HepG2 (cell line): Measurements from ENCODE around the gene CDYL. TPM values are rescaled to one million over a fixed set of nuclear protein-coding genes. Genes with fewer than 3 reads are reported as not detected.

Source experiments
- ATAC-seq: fragments of 200-7000 bp; cut with Tn5 transposase; 3 replicates; pipeline ENCODE4 v1.9.1; 2020; ENCODE audit warnings: mild to moderate bottlenecking, moderate library complexity
- BruUV-seq: library from RNA; stranded (reverse); fragments of 400-500 nt; replicated peaks from 2 replicates; lab custom pipeline; 2021; lab: Mats Ljungman, UMichigan
- CTCF ChIA-PET: fragments of 300-600 bp; formaldehyde crosslinking; extraction: SDS; loops from one replicate; lab custom pipeline; 2021; ENCODE audit warnings: low total read pairs, inconsistent platforms, low intra/inter-chr PET ratio; lab: Yijun Ruan, JAX
- POLR2A ChIA-PET: fragments of 350-600 bp; sonication (Branson Sonifier 250); formaldehyde crosslinking; loops from one replicate; lab custom pipeline; 2020; ENCODE audit warnings: antibody characterized with exemption, inconsistent platforms; lab: Yijun Ruan, JAX
- DNase-seq: peaks from one replicate; pipeline ENCODE4 v3.0.0-alpha.2; 2015; ENCODE audit warnings: low spot score
- FAIRE-seq: peaks from 3 replicates; lab custom pipeline; 2011; peaks lifted over from hg19 to GRCh38; lab: Jason Lieb, UNC
- H2AFZ ChIP-seq: one replicate; pipeline ENCODE4 v1.6.1; 2011; ENCODE audit warnings: low read length, inconsistent platforms
- H3K27ac ChIP-seq: fragments of 300-600 bp; 3 replicates; pipeline ENCODE4 v1.8.0; 2011; ENCODE audit warnings: mixed run types, mild to moderate bottlenecking, mixed read lengths, low read length, inconsistent platforms; ENCODE audit not compliant: insufficient read depth; ENCODE audit errors: extremely low read length
- H3K27me3 ChIP-seq, 2 experiments: fragments of 200-600 bp in 1 of 2; 2 replicates in 1 of 2; 3 replicates in 1 of 2; pipeline versions ENCODE4 v1.6.0 to v1.8.0; 2011; ENCODE audit warnings: low read length in 2 of 2, mild to moderate bottlenecking in 2 of 2, moderate library complexity in 2 of 2, inconsistent platforms in 1 of 2; ENCODE audit not compliant: insufficient read depth in 2 of 2, control insufficient read depth in 1 of 2
- H3K36me3 ChIP-seq, 2 experiments: fragments of 200-600 bp in 1 of 2; replicated peaks in 1 of 2; 2 replicates in 1 of 2; 3 replicates in 1 of 2; pipeline versions ENCODE4 v1.5.1 to v1.8.0; 2011; ENCODE audit warnings: low read length in 2 of 2, inconsistent platforms in 1 of 2; ENCODE audit not compliant: insufficient read depth in 2 of 2, control insufficient read depth in 1 of 2
- H3K4me1 ChIP-seq: 2 replicates; pipeline ENCODE4 v1.5.1; 2012; ENCODE audit warnings: low read length, inconsistent platforms; ENCODE audit not compliant: insufficient read depth
- H3K4me2 ChIP-seq: 2 replicates; pipeline ENCODE4 v1.6.0; 2011; ENCODE audit warnings: low read depth, low read length, inconsistent platforms
- H3K4me3 ChIP-seq, 3 experiments: fragments of 200-600 bp in 1 of 3; sonication (generic), shearing (Covaris generic) in 1 of 3; replicated peaks in 1 of 3; 2 replicates each; pipeline ENCODE4 v1.5.1; 2011 to 2016; ENCODE audit warnings: low read length in 3 of 3, inconsistent platforms in 2 of 3, low read depth in 2 of 3, mild to moderate bottlenecking in 2 of 3, control low read depth in 1 of 3, mixed read lengths in 1 of 3; ENCODE audit not compliant: insufficient read depth in 1 of 3
- H3K79me2 ChIP-seq: one replicate; pipeline ENCODE4 v1.6.1; 2011; ENCODE audit warnings: low read length, inconsistent platforms; ENCODE audit not compliant: insufficient read depth
- H3K9ac ChIP-seq: 2 replicates; pipeline ENCODE4 v1.6.0; 2011; ENCODE audit warnings: mild to moderate bottlenecking, low read depth, low read length, inconsistent platforms; ENCODE audit not compliant: insufficient read depth
- H3K9me3 ChIP-seq: 2 replicates; pipeline ENCODE4 v1.5.1; 2012; ENCODE audit warnings: mild to moderate bottlenecking, low read length
- H4K20me1 ChIP-seq: 2 replicates; pipeline ENCODE4 v1.6.0; 2011; ENCODE audit warnings: inconsistent platforms, mild to moderate bottlenecking, low read length, moderate library complexity; ENCODE audit not compliant: insufficient read depth
- CENPX ChIP-seq: sonication (generic); formaldehyde crosslinking; IDR thresholded peaks from 2 replicates; pipeline ENCODE4 v1.9.0; 2021; ENCODE audit warnings: mild to moderate bottlenecking, missing genetic modification reagents, moderate library complexity
- GABPA ChIP-seq, 2 experiments: IDR thresholded peaks; 2 replicates each; pipeline ENCODE4 v1.6.1; 2011 to 2016; ENCODE audit warnings: low read depth in 2 of 2, low read length in 1 of 2, missing biosample characterization in 1 of 2, missing genetic modification characterization in 1 of 2
- KLF12 ChIP-seq: sonication (generic); formaldehyde crosslinking; IDR thresholded peaks from 2 replicates; pipeline ENCODE4 v1.4.0; 2020; ENCODE audit warnings: missing genetic modification reagents, borderline replicate concordance
- MED1 ChIP-seq: sonication (generic); formaldehyde crosslinking; IDR thresholded peaks from 2 replicates; pipeline ENCODE4 v1.4.0; 2020; ENCODE audit warnings: missing genetic modification reagents
- MED13 ChIP-seq: sonication (generic); formaldehyde crosslinking; IDR thresholded peaks from 2 replicates; pipeline ENCODE4 v1.5.0; 2020; ENCODE audit warnings: missing genetic modification reagents
- NFIC ChIP-seq: IDR thresholded peaks from 2 replicates; pipeline ENCODE4 v1.6.1; 2012; ENCODE audit warnings: mild to moderate bottlenecking, low read length, inconsistent platforms
- NRL ChIP-seq: sonication (generic); formaldehyde crosslinking; IDR thresholded peaks from 2 replicates; pipeline ENCODE4 v1.5.0; 2020; ENCODE audit warnings: missing genetic modification reagents, mild to moderate bottlenecking, moderate library complexity, borderline replicate concordance
- PHB2 ChIP-seq: fragments of 450-650 bp; IDR thresholded peaks from 2 replicates; pipeline ENCODE4 v1.6.1; 2018; ENCODE audit not compliant: partially characterized antibody
- PRDM10 ChIP-seq: sonication (generic); formaldehyde crosslinking; IDR thresholded peaks from 2 replicates; pipeline ENCODE4 v1.4.0; 2020; ENCODE audit warnings: low read depth, missing genetic modification reagents
- SMAD1 ChIP-seq: sonication (generic); formaldehyde crosslinking; IDR thresholded peaks from 2 replicates; pipeline ENCODE4 v1.4.0; 2020; ENCODE audit warnings: missing genetic modification reagents, low read depth, mild to moderate bottlenecking, borderline replicate concordance
- ZBTB44 ChIP-seq: sonication (generic); formaldehyde crosslinking; IDR thresholded peaks from 2 replicates; pipeline ENCODE4 v1.4.0; 2020; ENCODE audit warnings: missing genetic modification reagents
- ZFP82 ChIP-seq: sonication (generic); formaldehyde crosslinking; IDR thresholded peaks from 2 replicates; pipeline ENCODE4 v1.5.1; 2020; ENCODE audit warnings: mild to moderate bottlenecking, missing genetic modification reagents, borderline replicate concordance
- ZNF224 ChIP-seq: sonication (generic); formaldehyde crosslinking; IDR thresholded peaks from 2 replicates; pipeline ENCODE4 v1.5.0; 2020; ENCODE audit warnings: mild to moderate bottlenecking, missing genetic modification reagents
- ZNF740 ChIP-seq: sonication (generic); formaldehyde crosslinking; IDR thresholded peaks from 2 replicates; pipeline ENCODE4 v1.4.0; 2020; ENCODE audit warnings: missing genetic modification reagents
- ZNF749 ChIP-seq: sonication (generic); formaldehyde crosslinking; IDR thresholded peaks from 2 replicates; pipeline ENCODE4 v1.8.0; 2022; ENCODE audit warnings: mild to moderate bottlenecking, missing genetic modification reagents, moderate library complexity, borderline replicate concordance
- ZNF75D ChIP-seq: sonication (generic); formaldehyde crosslinking; IDR thresholded peaks from 2 replicates; pipeline ENCODE4 v1.8.1; 2023; ENCODE audit warnings: missing genetic modification reagents, mild to moderate bottlenecking, borderline replicate concordance
- ZNF790 ChIP-seq: sonication (generic); formaldehyde crosslinking; IDR thresholded peaks from 2 replicates; pipeline ENCODE4 v1.8.0; 2022; ENCODE audit warnings: missing genetic modification reagents, mild to moderate bottlenecking, borderline replicate concordance
- WGBS: methylation state at CpG from one replicate; pipeline ENCODE4 v1.1.6; 2017; ENCODE audit warnings: low lambda C conversion rate; 5-methylcytosine and 5-hydroxymethylcytosine counted together
- in situ Hi-C: cut with HindIII; loops from 2 replicates; pipeline ENCODE4 v1.10.0; 2017; ENCODE audit warnings: low pct_unique_long_range_greater_than_20kb; ENCODE audit not compliant: extremely low pct_ligation_motif_present
- intact Hi-C: fragments of 100-400 bp; cut with micrococcal nuclease; formaldehyde crosslinking; loops from one replicate; pipeline ENCODE4 v1.10.0; 2022; ENCODE audit not compliant: unreplicated experiment
- polyA plus RNA-seq, 8 experiments: library from polyadenylated mRNA; depleted of rRNA in 3 of 8; stranded (reverse) in 7 of 8; unstranded in 1 of 8; fragments of >200 nt; fragmentation: Illumina TruSeq in 4 of 8; extraction: Trizol in 4 of 8; gene quantifications; 2 replicates each; pipeline versions ENCODE4 v1.2.1 to v1.2.3, GENCODE V29; 2011 to 2016; ENCODE audit warnings: low read depth in 4 of 8, missing spikeins in 1 of 8, mixed read lengths in 1 of 8; ENCODE audit not compliant: insufficient read depth in 1 of 8
- total RNA-seq, 5 experiments: library from RNA; depleted of rRNA; stranded (reverse); fragments of >200 nt; fragmentation: Illumina TruSeq; extraction: Trizol; gene quantifications; 2 replicates each; pipeline ENCODE4 v1.2.3, GENCODE V29; 2016; ENCODE audit warnings: low read depth in 1 of 5

The CDYL gene
- total and polyA plus RNA-seq, 2 of the 13 experiments (the other 11 are each of a cell fraction or from before 2014, with no cell fraction given), result 22.8 to 105 TPM

- Histone ChIP-seq H3K27ac (no peak overlapping the region), H3K4me3 (no peak overlapping the region), H4K20me1 (no peaks in the 10 kb centered on the region), H3K79me2 (no peaks in the 10 kb centered on the region), H3K4me2 (no peak overlapping the region), H3K9ac (no peak overlapping the region), H3K27me3 (peaks cover 0 to 6% of the 10 kb centered on the region in 2 experiments; a peak in 2 of 5 replicates), H3K4me1 (no peaks in the 10 kb centered on the region), H3K9me3 (no peaks in the 10 kb centered on the region), H2AFZ (no peak overlapping the region), H3K36me3 (peaks cover 3 to 18% of the 10 kb centered on the region in 2 experiments; a peak in 3 of 5 replicates)
- in situ Hi-C loops (no loop called here), intact Hi-C loops (loop anchor here (5.0 kb wide), 2 partner anchors 76 to 644 kb away; no protein-coding TSS in a partner anchor)
- CTCF ChIA-PET, result no interaction called here
- WGBS, result 87% methylated on average over 5 of the region's 5 CpGs
- TF ChIP-seq NFIC (no peak), ZNF75D (CRISPR knock-in tag) (no peak), SMAD1 (CRISPR knock-in tag) (no peak), ZBTB44 (CRISPR knock-in tag) (no peak), CENPX (CRISPR knock-in tag) (no peak), GABPA (IDR thresholded peaks at IDR 0.05; ENCODE audit: low read depth, low read length) (no peak), GABPA (CRISPR knock-in tag; IDR thresholded peaks at IDR 0.05; ENCODE audit: low read depth) (no peak), ZNF749 (no peak), ZFP82 (CRISPR knock-in tag) (no peak), ZNF740 (CRISPR knock-in tag) (no peak), ZNF790 (no peak), MED1 (CRISPR knock-in tag) (no peak), MED13 (no peak), ZNF224 (CRISPR knock-in tag) (no peak), PRDM10 (CRISPR knock-in tag) (no peak), NRL (CRISPR knock-in tag) (no peak), KLF12 (CRISPR knock-in tag) (no peak), PHB2 (no peak)
- ATAC-seq, result no peak
- DNase-seq, result no peak
- no peak for FAIRE-seq
- POLR2A ChIA-PET, result no interaction called here
- BruUV-seq, result no TSS peak
These were observed 180.4 kb downstream of the CDYL start for GRCh38 chr6:4956625-4957024.
